SU-DHL-6 (cell line): ENCODE measurements around the gene MVP.

ENCODE experiments used
- H2AFZ ChIP-seq: fragments of 200-600 bp; sonication (generic); 2 replicates; pipeline ENCODE4 v1.6.1; 2014; ENCODE audit warnings: low read depth, mild to moderate bottlenecking, moderate library complexity, mixed read lengths, antibody characterized with exemption, low read length; ENCODE audit not compliant: severe bottlenecking
- H3F3A ChIP-seq: fragments of 200-600 bp; shearing (Covaris generic); 2 replicates; pipeline ENCODE4 v1.6.0; 2016; ENCODE audit warnings: antibody characterized with exemption, mild to moderate bottlenecking; ENCODE audit not compliant: insufficient read depth
- H3K27ac ChIP-seq: fragments of 200-600 bp; sonication (generic); 2 replicates; pipeline ENCODE4 v1.5.1; 2016; ENCODE audit warnings: low read depth, mild to moderate bottlenecking, low read length, moderate library complexity, mixed read lengths
- H3K27me3 ChIP-seq: fragments of 200-600 bp; sonication (generic), shearing (Covaris generic); 2 replicates; pipeline ENCODE4 v1.6.0; 2014; ENCODE audit warnings: mild to moderate bottlenecking, low read length
- H3K36me3 ChIP-seq: fragments of 200-600 bp; sonication (generic); 2 replicates; pipeline ENCODE4 v1.6.1; 2014; ENCODE audit warnings: mild to moderate bottlenecking, low read length, mixed read lengths
- H3K4me2 ChIP-seq: fragments of 300-600, 200-600 bp; shearing (Covaris generic), sonication (generic); 2 replicates; pipeline ENCODE4 v1.6.0; 2014; ENCODE audit warnings: low read length, low read depth, mild to moderate bottlenecking; ENCODE audit not compliant: poor library complexity, severe bottlenecking
- H3K4me3 ChIP-seq: fragments of 200-600 bp; sonication (generic); 2 replicates; pipeline ENCODE4 v1.5.1; 2014; ENCODE audit warnings: antibody characterized with exemption, low read length, mild to moderate bottlenecking, mixed read lengths; ENCODE audit not compliant: insufficient read depth, poor library complexity, severe bottlenecking
- H3K79me2 ChIP-seq: fragments of 200-600 bp; sonication (generic); 2 replicates; pipeline ENCODE4 v1.6.1; 2014; ENCODE audit warnings: mild to moderate bottlenecking, low read length, moderate library complexity; ENCODE audit not compliant: insufficient read depth
- H3K9ac ChIP-seq: fragments of 200-600 bp; sonication (generic); 2 replicates; pipeline ENCODE4 v1.7.0; 2014; ENCODE audit warnings: mild to moderate bottlenecking, low read length
- H3K9me2 ChIP-seq: fragments of 200-600 bp; sonication (generic); replicated peaks from 2 replicates; pipeline ENCODE4 v1.6.1; 2014; ENCODE audit warnings: low read length; ENCODE audit not compliant: insufficient read depth
- H3K9me3 ChIP-seq: fragments of 200-600 bp; sonication (generic); 2 replicates; pipeline ENCODE4 v1.6.1; 2014; ENCODE audit warnings: low read length, mixed read lengths; ENCODE audit not compliant: insufficient read depth
- H4K20me1 ChIP-seq: fragments of 200-600 bp; sonication (generic); 2 replicates; pipeline ENCODE4 v1.6.1; 2014; ENCODE audit warnings: low read depth, mild to moderate bottlenecking, antibody characterized with exemption, low read length, moderate library complexity, mixed read lengths
- EZH2phosphoT487 ChIP-seq: fragments of 200-600 bp; sonication (generic), shearing (Covaris generic); conservative IDR thresholded peaks from 2 replicates; pipeline ENCODE4 v1.6.1; 2018; ENCODE audit warnings: mild to moderate bottlenecking, antibody characterized with exemption, low read length, moderate library complexity, mixed read lengths
- TF ChIP-seq, protein P1 (sequence below): fragments of 200-600 bp; sonication (generic); IDR thresholded peaks from one replicate; pipeline ENCODE4 v1.5.1; 2017; ENCODE audit warnings: antibody characterized with exemption, mild to moderate bottlenecking, low read length, moderate library complexity; ENCODE audit not compliant: insufficient read depth, poor library complexity, severe bottlenecking

The MVP gene

GRCh38 chr16:29840240-29840639 is 20.0 kb downstream of the MVP start:
- Histone ChIP-seq H3K9me2 (no peaks in the 10 kb centered on the region), H4K20me1 (no peaks in the 10 kb centered on the region), H3K4me3 (no peak overlapping the region), H3K27ac (no peak overlapping the region), H3K4me2 (no peak overlapping the region), H3K9me3 (no peaks in the 10 kb centered on the region), H3K9ac (no peak overlapping the region), H3K79me2 (no peaks in the 10 kb centered on the region), H2AFZ (no peak overlapping the region), H3K27me3 (no peaks in the 10 kb centered on the region), H3F3A (no peaks in the 10 kb centered on the region), H3K36me3 (no peaks in the 10 kb centered on the region)
- no peak for TF ChIP-seq EZH2phosphoT487
- TF ChIP-seq, protein P1, sequence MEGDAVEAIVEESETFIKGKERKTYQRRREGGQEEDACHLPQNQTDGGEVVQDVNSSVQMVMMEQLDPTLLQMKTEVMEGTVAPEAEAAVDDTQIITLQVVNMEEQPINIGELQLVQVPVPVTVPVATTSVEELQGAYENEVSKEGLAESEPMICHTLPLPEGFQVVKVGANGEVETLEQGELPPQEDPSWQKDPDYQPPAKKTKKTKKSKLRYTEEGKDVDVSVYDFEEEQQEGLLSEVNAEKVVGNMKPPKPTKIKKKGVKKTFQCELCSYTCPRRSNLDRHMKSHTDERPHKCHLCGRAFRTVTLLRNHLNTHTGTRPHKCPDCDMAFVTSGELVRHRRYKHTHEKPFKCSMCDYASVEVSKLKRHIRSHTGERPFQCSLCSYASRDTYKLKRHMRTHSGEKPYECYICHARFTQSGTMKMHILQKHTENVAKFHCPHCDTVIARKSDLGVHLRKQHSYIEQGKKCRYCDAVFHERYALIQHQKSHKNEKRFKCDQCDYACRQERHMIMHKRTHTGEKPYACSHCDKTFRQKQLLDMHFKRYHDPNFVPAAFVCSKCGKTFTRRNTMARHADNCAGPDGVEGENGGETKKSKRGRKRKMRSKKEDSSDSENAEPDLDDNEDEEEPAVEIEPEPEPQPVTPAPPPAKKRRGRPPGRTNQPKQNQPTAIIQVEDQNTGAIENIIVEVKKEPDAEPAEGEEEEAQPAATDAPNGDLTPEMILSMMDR, result no peak

DNA sequence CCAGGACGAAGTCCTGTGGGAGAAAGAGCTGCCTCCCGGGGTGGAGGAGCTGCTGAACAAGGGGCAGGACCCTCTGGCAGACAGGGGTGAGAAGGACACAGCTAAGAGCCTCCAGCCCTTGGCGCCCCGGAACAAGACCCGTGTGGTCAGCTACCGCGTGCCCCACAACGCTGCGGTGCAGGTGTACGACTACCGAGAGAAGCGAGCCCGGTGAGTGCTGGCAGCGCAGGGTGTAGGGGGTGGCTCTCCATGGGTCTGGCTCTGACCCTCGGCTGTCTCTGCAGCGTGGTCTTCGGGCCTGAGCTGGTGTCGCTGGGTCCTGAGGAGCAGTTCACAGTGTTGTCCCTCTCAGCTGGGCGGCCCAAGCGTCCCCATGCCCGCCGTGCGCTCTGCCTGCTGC is 21.4 kb downstream of the MVP start:
- Histone ChIP-seq H3K27ac (no peak overlapping the region), H3F3A (no peaks in the 10 kb centered on the region), H3K9me3 (no peaks in the 10 kb centered on the region), H3K4me2 (no peak overlapping the region), H4K20me1 (no peaks in the 10 kb centered on the region), H3K4me3 (no peak overlapping the region), H3K79me2 (no peaks in the 10 kb centered on the region), H3K9me2 (no peaks in the 10 kb centered on the region), H3K27me3 (no peaks in the 10 kb centered on the region), H3K36me3 (no peaks in the 10 kb centered on the region), H2AFZ (no peak overlapping the region), H3K9ac (no peak overlapping the region)
- TF ChIP-seq, protein P1, result no peak
- no peak for TF ChIP-seq EZH2phosphoT487

DNA sequence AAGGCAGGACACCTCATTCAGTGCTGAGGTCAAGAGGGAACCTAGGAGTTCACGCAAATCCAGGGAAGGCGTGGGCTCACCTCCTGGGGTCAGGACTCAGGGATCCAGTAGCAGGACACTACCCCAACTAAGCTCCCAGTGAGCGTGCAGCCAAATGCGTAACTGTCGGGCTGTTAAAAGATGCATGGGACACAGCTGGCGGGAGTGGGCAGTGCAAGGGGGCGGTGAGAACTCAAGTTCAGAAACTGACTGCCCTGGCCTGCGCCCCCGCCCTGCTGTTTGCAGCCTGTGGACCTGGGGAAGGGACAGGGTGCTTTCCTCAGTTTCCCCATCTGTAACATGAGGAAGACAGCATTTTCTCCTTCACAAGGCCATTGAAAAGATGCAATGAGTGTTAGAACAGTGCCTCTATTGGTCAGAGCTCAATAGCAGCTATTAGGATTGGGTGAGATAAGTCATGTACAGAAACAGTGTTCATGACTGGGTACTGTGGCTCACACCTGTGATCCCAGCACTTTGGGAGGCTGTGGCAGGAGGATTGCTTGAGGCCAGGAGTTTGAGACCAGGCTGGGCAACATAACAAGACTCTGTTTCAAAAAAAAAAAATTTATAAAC is 22.6 kb downstream of the MVP start:
- no peaks in the 10 kb centered on the region for H3K9me2 ChIP-seq
- H3K27me3 ChIP-seq, result no peaks in the 10 kb centered on the region
- no peaks in the 10 kb centered on the region for H4K20me1 ChIP-seq
- H3F3A ChIP-seq, result no peaks in the 10 kb centered on the region
- no peaks in the 10 kb centered on the region for H3K9me3 ChIP-seq
- no peak overlapping the region for H3K9ac ChIP-seq
- no peak overlapping the region for H3K4me2 ChIP-seq
- H3K4me3 ChIP-seq, result no peak overlapping the region
- no peaks in the 10 kb centered on the region for H3K79me2 ChIP-seq
- no peaks in the 10 kb centered on the region for H3K36me3 ChIP-seq
- TF ChIP-seq EZH2phosphoT487, result no peak
- TF ChIP-seq, protein P1, result no peak
- no peak overlapping the region for H2AFZ ChIP-seq
- H3K27ac ChIP-seq, result no peak overlapping the region
